Epithelial cell of proximal tubule (primary cell): ENCODE results near the gene ASTN1. TPM values are rescaled to one million over a fixed set of nuclear protein-coding genes. Genes with fewer than 3 reads are reported as not detected.
"Not testable (repeated sequence)": the region's sequence is repeated elsewhere in the genome, so short reads cannot be mapped to it uniquely, and the experiment has no call there.

Experiments used
- DNase-seq: peaks from one replicate; pipeline ENCODE4 v3.0.0-alpha.2; 2011; ENCODE audit warnings: low read depth
- H3K4me3 ChIP-seq: 2 replicates; pipeline ENCODE4 v1.5.1; 2011; ENCODE audit warnings: low read depth, mild to moderate bottlenecking, low read length
- total RNA-seq: library from RNA; depleted of rRNA; stranded (reverse); fragments of >200 nt; gene quantifications from 2 replicates; pipeline ENCODE4 v1.2.3, GENCODE V29; 2015
- TF ChIP-seq, protein P1 (sequence below): conservative IDR thresholded peaks from 2 replicates; pipeline ENCODE4 v1.5.1; 2012; ENCODE audit warnings: low read depth, mild to moderate bottlenecking, low read length

ASTN1 gene
- total RNA-seq, 1 donor from 2014 or later = 0.23 TPM

DNA sequence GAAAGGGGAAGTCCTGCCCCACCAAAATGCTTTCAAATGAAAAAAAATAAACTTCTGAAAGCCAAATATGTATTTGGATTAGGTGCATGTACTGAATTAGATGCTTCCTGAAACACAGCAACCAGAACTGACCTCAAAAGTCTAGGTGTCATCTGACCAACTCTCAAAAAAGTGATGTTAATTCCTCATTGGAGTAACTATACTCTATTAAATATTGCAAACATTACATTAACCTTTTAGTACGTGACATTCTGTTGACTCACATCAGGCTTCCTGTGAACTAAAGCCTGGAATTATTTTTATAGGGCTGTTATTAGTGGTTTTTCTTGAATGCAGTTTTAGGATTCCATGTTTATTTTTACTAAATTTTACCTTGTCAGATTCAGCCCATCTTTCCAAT, 73.5 kb downstream of the ASTN1 start:
- H3K4me3 ChIP-seq = no peak overlapping the region
- DNase-seq = no peak
- TF ChIP-seq, protein P1, sequence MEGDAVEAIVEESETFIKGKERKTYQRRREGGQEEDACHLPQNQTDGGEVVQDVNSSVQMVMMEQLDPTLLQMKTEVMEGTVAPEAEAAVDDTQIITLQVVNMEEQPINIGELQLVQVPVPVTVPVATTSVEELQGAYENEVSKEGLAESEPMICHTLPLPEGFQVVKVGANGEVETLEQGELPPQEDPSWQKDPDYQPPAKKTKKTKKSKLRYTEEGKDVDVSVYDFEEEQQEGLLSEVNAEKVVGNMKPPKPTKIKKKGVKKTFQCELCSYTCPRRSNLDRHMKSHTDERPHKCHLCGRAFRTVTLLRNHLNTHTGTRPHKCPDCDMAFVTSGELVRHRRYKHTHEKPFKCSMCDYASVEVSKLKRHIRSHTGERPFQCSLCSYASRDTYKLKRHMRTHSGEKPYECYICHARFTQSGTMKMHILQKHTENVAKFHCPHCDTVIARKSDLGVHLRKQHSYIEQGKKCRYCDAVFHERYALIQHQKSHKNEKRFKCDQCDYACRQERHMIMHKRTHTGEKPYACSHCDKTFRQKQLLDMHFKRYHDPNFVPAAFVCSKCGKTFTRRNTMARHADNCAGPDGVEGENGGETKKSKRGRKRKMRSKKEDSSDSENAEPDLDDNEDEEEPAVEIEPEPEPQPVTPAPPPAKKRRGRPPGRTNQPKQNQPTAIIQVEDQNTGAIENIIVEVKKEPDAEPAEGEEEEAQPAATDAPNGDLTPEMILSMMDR = no peak

DNA sequence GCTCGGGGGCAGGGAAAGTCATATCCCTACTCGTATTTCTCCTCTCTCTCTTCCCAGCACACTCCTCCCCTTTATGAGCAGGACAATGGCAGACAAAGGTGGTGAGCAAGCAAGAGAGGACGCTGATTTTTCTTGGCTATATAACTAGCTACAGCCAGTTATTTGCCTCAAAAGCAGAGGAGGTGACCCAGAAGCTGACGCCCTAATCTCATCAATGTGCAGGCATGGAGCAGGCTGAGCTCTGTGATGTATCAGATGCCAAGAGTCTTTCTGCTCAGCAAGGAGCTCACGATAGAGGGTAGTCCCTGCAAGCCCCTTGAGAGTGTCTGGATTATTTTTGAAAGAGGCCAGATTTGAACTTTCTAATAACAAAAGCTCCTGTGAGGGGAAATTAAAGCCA, 75.5 kb downstream of the ASTN1 start:
- no peak overlapping the region for H3K4me3 ChIP-seq
- TF ChIP-seq, protein P1 = no peak
- DNase-seq = no peak

DNA sequence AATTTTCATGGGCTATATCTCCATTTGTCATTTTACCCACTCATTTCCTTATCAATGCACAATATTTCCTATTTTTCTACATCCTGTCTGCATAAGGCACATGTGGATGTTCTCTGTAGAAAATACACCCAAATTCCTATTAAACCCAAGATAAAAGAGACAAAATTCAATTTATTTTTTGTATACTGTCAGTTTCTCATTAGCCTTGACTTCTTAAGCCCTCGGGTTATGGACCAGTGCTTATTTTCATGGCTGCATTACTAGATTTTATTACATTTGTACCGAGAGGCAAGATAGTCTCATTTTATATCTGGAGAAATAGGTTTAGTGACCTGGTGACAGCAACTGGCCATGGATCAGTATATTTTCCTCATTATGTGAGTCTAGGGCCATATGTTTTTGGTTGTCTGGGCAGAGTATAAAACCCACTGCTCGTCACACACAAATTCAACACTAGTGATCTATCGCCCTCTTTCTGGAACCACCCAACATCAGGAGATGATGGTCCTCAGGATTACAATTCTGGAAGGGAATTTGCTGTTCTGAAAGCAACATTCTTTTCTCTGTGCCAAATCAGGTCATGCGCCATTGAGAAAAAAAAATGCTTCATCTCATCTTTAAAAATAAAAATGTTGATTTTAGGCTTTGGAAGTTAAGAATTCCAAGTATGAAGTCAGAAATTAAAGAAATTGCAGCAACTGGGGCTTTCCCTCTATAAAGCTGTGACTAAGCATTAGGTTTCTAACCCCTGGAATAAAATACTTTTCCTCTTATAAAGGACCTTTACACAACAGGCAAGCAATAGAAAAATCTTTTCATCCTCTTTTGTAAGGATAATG, 81.4 kb downstream of the ASTN1 start:
- TF ChIP-seq, protein P1 = no peak
- no peak overlapping the region for H3K4me3 ChIP-seq
- no peak for DNase-seq

DNA sequence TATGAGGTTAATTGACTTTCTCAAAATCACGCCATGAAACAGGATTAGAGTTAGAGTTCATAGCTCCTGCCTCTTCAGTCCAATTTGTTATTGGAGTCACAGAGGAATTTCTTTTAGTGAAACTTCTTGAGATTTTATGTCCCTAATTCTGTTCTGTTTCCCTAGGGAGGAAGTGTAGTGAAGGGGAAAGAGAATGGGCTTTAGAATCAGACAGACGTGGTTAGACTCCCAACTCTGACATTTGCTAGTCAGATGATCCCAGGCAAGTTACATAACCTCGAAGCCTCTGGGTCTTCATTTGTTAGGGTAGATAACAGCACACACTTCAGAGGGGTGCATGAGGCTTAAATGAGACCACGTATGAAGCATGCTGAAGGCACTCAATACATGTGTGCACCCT, 83.9 kb downstream of the ASTN1 start:
- TF ChIP-seq, protein P1 = no peak
- H3K4me3 ChIP-seq = no peak overlapping the region
- no peak for DNase-seq

DNA sequence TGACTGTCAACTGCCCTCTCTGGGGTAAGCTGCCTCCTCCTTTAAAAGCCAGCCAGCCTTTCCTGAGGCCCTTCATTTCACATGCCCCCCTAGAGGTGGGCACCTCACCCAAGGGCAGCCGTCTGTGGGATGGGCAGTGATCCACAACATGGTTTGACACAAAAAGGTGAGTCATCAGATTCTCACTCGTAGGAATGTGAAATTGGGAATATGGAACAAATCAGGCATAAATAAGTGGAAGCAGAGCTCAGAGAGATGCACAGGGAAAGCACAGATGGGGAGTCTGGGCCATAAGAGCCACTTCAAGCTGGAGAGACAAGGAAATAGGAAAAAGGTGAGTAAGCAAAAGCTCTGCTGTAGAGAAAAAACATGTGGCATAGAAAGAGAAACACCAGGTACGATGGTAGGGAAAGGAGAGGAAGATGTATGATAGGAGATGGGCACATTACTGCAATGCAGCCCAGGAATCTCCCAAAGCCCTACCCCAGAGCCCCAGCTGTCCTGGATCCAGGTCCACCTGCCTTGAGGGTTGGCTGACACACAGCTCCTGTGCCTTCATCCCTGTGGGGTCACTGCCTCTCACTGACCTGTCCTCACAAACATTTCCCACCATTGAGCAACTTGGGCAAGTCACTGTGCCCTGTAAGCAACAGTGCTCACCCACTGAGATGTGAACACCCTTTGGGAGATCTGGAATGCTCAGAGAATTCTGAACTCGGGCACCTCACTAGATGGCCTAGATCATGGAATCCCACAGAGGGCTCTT, 86.6 kb downstream of the ASTN1 start:
- TF ChIP-seq, protein P1 = no peak
- no peak overlapping the region for H3K4me3 ChIP-seq
- DNase-seq = peak; percentile 46

DNA sequence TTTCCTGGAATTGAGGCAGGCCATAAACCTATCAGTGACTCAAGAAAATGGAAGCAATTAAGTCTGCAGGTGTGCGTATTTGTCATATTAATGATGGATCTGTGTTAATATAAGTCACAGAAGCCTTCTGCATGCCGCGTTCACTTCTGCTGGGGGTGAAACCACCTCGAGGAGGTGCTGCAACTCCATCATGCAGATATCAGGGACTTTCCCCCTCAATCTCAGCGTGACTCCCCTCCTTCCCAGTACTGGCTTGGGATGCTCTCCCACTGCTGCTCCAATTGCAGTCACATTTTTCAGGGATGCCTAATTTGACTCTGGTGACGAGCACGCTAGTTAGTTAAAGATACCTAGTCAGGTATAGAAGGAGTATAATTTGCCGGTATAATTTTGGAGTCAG, 87.5 kb downstream of the ASTN1 start:
- DNase-seq = no peak
- TF ChIP-seq, protein P1 = peak; percentile 12
- no peak overlapping the region for H3K4me3 ChIP-seq

DNA sequence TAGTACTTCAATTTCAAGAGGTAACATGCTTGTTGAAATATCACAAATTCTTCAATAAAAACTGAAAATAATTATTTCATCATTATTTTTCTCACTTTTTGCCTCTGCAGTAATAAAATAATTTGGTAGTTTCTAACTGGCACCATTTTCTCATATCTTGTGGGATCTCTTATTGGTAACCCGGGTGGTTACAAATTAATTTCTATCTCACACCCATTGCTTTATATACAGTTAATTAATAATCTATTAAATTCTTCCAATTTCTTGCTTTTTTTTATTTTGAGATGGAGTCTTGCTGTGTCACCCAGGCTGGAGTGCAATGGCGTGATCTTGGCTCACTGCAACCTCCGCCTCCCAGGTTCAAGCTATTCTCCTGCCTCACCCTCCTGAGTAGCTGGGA, 89.7 kb downstream of the ASTN1 start:
- DNase-seq, H3K4me3 ChIP-seq: not testable (repeated sequence)
